Endothelial cell of umbilical vein (primary cell): Measurements from ENCODE around the gene GPAM. TPM values are rescaled to one million over a fixed set of nuclear protein-coding genes. Genes with fewer than 3 reads are reported as not detected.

Experiments used
- BruUV-seq: library from RNA; stranded (reverse); fragments of 400-500 nt; replicated peaks from 2 replicates; lab custom pipeline; 2021; lab: Mats Ljungman, UMichigan
- CTCF ChIA-PET: fragments of 300-600, 350-600 bp; sonication (Branson Sonifier 250); formaldehyde crosslinking; loops from one replicate; lab custom pipeline; 2021; ENCODE audit warnings: antibody characterized with exemption, inconsistent platforms; lab: Charles Lee
- POLR2A ChIA-PET: fragments of 300-600, 350-600 bp; sonication (Branson Sonifier 250); formaldehyde crosslinking; loops from one replicate; lab custom pipeline; 2021; ENCODE audit warnings: antibody characterized with exemption, inconsistent platforms; lab: Charles Lee
- DNase-seq: peaks from one replicate; pipeline ENCODE4 v3.0.0-alpha.2; 2011; ENCODE audit warnings: low read depth, low spot score
- FAIRE-seq: peaks from 2 replicates; lab custom pipeline; 2011; peaks lifted over from hg19 to GRCh38; lab: Jason Lieb, UNC
- H2AFZ ChIP-seq: 2 replicates; pipeline ENCODE4 v1.6.0; 2012; ENCODE audit warnings: low read depth, low read length, control low read depth, inconsistent platforms
- H3K27ac ChIP-seq: 2 replicates; pipeline ENCODE4 v1.5.1; 2011; ENCODE audit warnings: low read depth, mild to moderate bottlenecking, control low read depth, low read length, moderate library complexity; ENCODE audit not compliant: insufficient read depth
- H3K27me3 ChIP-seq, 2 experiments: 2 replicates each; pipeline versions ENCODE4 v1.6.0 to v1.6.1; 2011; ENCODE audit warnings: low read length in 2 of 2, mixed read lengths in 1 of 2; ENCODE audit not compliant: control insufficient read depth in 2 of 2, insufficient read depth in 2 of 2
- H3K36me3 ChIP-seq, 2 experiments: 2 replicates in 1 of 2; 3 replicates in 1 of 2; pipeline ENCODE4 v1.5.1; 2011; ENCODE audit warnings: low read length in 2 of 2, mild to moderate bottlenecking in 1 of 2, moderate library complexity in 1 of 2; ENCODE audit not compliant: control insufficient read depth in 2 of 2, insufficient read depth in 2 of 2; ENCODE audit errors: extremely low read depth in 1 of 2
- H3K4me1 ChIP-seq: 3 replicates; pipeline ENCODE4 v1.5.1; 2011; ENCODE audit warnings: mild to moderate bottlenecking, low read length; ENCODE audit not compliant: control insufficient read depth, insufficient read depth; ENCODE audit errors: extremely low read depth
- H3K4me2 ChIP-seq: 2 replicates; pipeline ENCODE4 v1.6.1; 2011; ENCODE audit warnings: low read length, control low read depth, mixed read lengths; ENCODE audit not compliant: insufficient read depth
- H3K4me3 ChIP-seq, 3 experiments: fragments of 200-600 bp in 1 of 3; sonication (generic), shearing (Covaris generic) in 1 of 3; replicated peaks in 1 of 3; 2 replicates each; pipeline ENCODE4 v1.5.1; 2011 to 2016; ENCODE audit warnings: control low read depth in 3 of 3, low read length in 3 of 3, mild to moderate bottlenecking in 2 of 3, inconsistent platforms in 1 of 3, low read depth in 1 of 3, moderate library complexity in 1 of 3; ENCODE audit not compliant: insufficient read depth in 1 of 3
- H3K79me2 ChIP-seq: 2 replicates; pipeline ENCODE4 v1.6.0; 2012; ENCODE audit warnings: low read length, inconsistent platforms; ENCODE audit not compliant: control insufficient read depth, insufficient read depth
- H3K9ac ChIP-seq: replicated peaks from 2 replicates; pipeline ENCODE3; 2011; ENCODE audit warnings: low read length, control low read depth; ENCODE audit not compliant: insufficient read depth; ENCODE audit errors: extremely low read depth
- H3K9me1 ChIP-seq: replicated peaks from 3 replicates; pipeline ENCODE4 v1.6.0; 2011; ENCODE audit warnings: mild to moderate bottlenecking, low read length; ENCODE audit not compliant: control insufficient read depth, insufficient read depth; ENCODE audit errors: extremely low read depth
- H3K9me3 ChIP-seq: replicated peaks from 2 replicates; pipeline ENCODE4 v1.5.1; 2012; ENCODE audit warnings: low read length, inconsistent platforms; ENCODE audit not compliant: control insufficient read depth, insufficient read depth
- H4K20me1 ChIP-seq: replicated peaks from 2 replicates; pipeline ENCODE3; 2011; ENCODE audit warnings: mild to moderate bottlenecking, low read length; ENCODE audit not compliant: control insufficient read depth, insufficient read depth; ENCODE audit errors: extremely low read depth
- CTCF ChIP-seq, 2 donors: IDR thresholded peaks; 1 replicate in 1 of 2; 2 replicates in 1 of 2; pipeline ENCODE4 v1.5.1; 2011; ENCODE audit warnings: low read length in 2 of 2, mild to moderate bottlenecking in 2 of 2, moderate library complexity in 2 of 2, control low read depth in 1 of 2, inconsistent platforms in 1 of 2, low read depth in 1 of 2; ENCODE audit not compliant: insufficient read depth in 1 of 2; ENCODE audit errors: extremely low read depth in 1 of 2
- EZH2 ChIP-seq: IDR thresholded peaks from 2 replicates; pipeline ENCODE4 v1.6.1; 2012; ENCODE audit warnings: borderline replicate concordance, low read depth, mild to moderate bottlenecking, moderate library complexity, low read length, inconsistent platforms; ENCODE audit not compliant: severe bottlenecking
- FOS ChIP-seq: IDR thresholded peaks from 2 replicates; pipeline ENCODE4 v1.6.1; 2011; ENCODE audit warnings: mild to moderate bottlenecking, low read length, moderate library complexity, borderline replicate concordance; ENCODE audit not compliant: insufficient read depth
- GATA2 ChIP-seq: IDR thresholded peaks from 2 replicates; pipeline ENCODE4 v1.7.0; 2011; ENCODE audit warnings: low read depth, mild to moderate bottlenecking, moderate library complexity, mixed read lengths, low read length; ENCODE audit not compliant: insufficient read length, insufficient read depth
- JUN ChIP-seq: IDR thresholded peaks from 2 replicates; pipeline ENCODE4 v1.6.1; 2011; ENCODE audit warnings: borderline replicate concordance, low read depth; ENCODE audit not compliant: insufficient read length, insufficient read depth
- MAX ChIP-seq: IDR thresholded peaks from 2 replicates; pipeline ENCODE4 v1.6.1; 2011; ENCODE audit not compliant: insufficient read depth, insufficient read length
- MYC ChIP-seq: IDR thresholded peaks from one replicate; pipeline ENCODE4 v1.6.1; 2011; ENCODE audit warnings: mild to moderate bottlenecking, low read depth, low read length
- POLR2A ChIP-seq: IDR thresholded peaks from 2 replicates; pipeline ENCODE4 v1.6.1; 2012; ENCODE audit warnings: low read depth, mild to moderate bottlenecking, control low read depth, low read length
- POLR2AphosphoS5 ChIP-seq: IDR thresholded peaks from 2 replicates; pipeline ENCODE4 v1.6.1; 2012; ENCODE audit warnings: low read depth, mild to moderate bottlenecking, control low read depth, low read length, moderate library complexity; ENCODE audit not compliant: insufficient read depth
- dilution Hi-C: fragments of 300-500 bp; cut with MboI; formaldehyde crosslinking; loops from one replicate; pipeline ENCODE4 v1.15.0; 2019; ENCODE audit warnings: low sequenced_read_pairs; ENCODE audit not compliant: extremely low pct_ligation_motif_present
- intact Hi-C: fragments of 100-400 bp; cut with micrococcal nuclease; formaldehyde crosslinking; loops from one replicate; pipeline ENCODE4 v1.10.0; 2022
- polyA plus RNA-seq, 4 experiments: library from polyadenylated mRNA; depleted of rRNA in 3 of 4; stranded (reverse) in 3 of 4; unstranded in 1 of 4; fragments of >200 nt; gene quantifications; 2 replicates each; pipeline versions ENCODE4 v1.2.1 to v1.2.3, GENCODE V29; 2011 to 2012; ENCODE audit warnings: missing spikeins in 1 of 4
- total RNA-seq: library from RNA; stranded (reverse); gene quantifications from 2 replicates; pipeline ENCODE4 v1.2.3, GENCODE V29; 2021

Gene GPAM
- total and polyA plus RNA-seq, 2 donors (not counting 3 experiments of a cell fraction or from before 2014, with no cell fraction given) = 3.4 to 9.7 TPM

- no peak overlapping the region for H3K4me3 ChIP-seq
- ChIA-PET CTCF (interaction anchor here (0.9 to 1.6 kb wide), 3 partner anchors 44 to 217 kb away, joined by 3 to 5 read pairs (median 3); no protein-coding TSS in a partner anchor), POLR2A (no interaction called here)
- H4K20me1 ChIP-seq = no peaks in the 10 kb centered on the region
- no peaks in the 10 kb centered on the region for H3K4me1 ChIP-seq
- no peaks in the 10 kb centered on the region for H3K9me3 ChIP-seq
- H3K27me3 ChIP-seq = no peaks in the 10 kb centered on the region
- H3K27ac ChIP-seq = no peak overlapping the region
- intact Hi-C loops (no loop called here), dilution Hi-C loops (no loop called here)
- FAIRE-seq (no peak), DNase-seq (no peak)
- BruUV-seq = no TSS peak
- H3K79me2 ChIP-seq = no peaks in the 10 kb centered on the region
- H3K9ac ChIP-seq = no peak overlapping the region
- no peaks in the 10 kb centered on the region for H3K36me3 ChIP-seq
- H3K9me1 ChIP-seq = no peaks in the 10 kb centered on the region
- no peak overlapping the region for H2AFZ ChIP-seq
- no peak overlapping the region for H3K4me2 ChIP-seq
- no peak for TF ChIP-seq MAX
- TF ChIP-seq MYC = no peak
- TF ChIP-seq EZH2 = no peak
- TF ChIP-seq POLR2AphosphoS5 = no peak
- no peak for TF ChIP-seq CTCF (IDR thresholded peaks at IDR 0.05; ENCODE audit: extremely low read depth in 1 of 2, insufficient read depth in 1 of 2, low read depth in 1 of 2, low read length in 2 of 2)
- no peak for TF ChIP-seq POLR2A
- no peak for TF ChIP-seq GATA2
- no peak for TF ChIP-seq JUN
- no peak for TF ChIP-seq FOS
Measured at GRCh38 chr10:112217386-112218035, 33.9 kb upstream of the GPAM start.
